HG03439 (cell line): ENCODE measurements around the gene APC2.
"Not testable (repeated sequence)": the region's sequence is repeated elsewhere in the genome, so short reads cannot be mapped to it uniquely, and the experiment has no call there.

Source experiments
- ATAC-seq: cut with Tn5 transposase; IDR thresholded peaks from one replicate; pipeline ENCODE4 v1.9.1; 2021; ENCODE audit warnings: mild to moderate bottlenecking, moderate library complexity; ENCODE audit not compliant: unreplicated experiment

Gene APC2

DNA sequence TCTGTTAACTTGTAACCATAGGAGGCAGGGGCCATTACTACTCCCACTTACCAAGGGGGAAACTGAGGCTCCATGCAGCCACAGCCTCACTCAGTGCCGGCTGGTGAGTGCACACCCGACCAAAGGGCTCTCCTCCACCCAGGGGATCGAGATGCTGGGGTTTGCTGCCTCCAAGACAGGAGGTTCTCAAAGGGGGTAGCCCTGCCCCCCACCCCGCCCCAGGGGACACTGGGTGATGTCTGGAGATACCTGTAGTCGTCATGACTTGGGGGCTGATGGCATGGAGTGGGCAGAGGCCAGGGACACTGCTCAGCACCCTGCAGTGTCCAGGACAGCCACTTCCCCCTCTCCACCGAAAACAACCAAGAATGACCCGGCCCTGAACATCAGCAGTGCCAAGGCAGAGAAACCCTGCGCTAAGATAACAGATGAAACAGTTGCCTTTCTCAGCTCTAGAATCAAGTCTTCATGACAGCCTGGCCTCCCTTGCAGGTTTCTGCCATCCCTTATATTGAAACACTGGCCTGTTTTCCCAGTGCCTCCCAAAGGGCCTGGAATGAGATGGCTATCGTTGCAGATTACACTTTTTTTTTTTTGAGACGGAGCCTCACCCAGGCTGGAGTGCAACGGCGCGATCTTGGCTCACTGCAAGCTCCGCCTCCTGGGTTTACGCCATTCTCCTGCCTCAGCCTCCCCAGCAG is 44.3 kb downstream of the APC2 start:
- no peak for ATAC-seq

DNA sequence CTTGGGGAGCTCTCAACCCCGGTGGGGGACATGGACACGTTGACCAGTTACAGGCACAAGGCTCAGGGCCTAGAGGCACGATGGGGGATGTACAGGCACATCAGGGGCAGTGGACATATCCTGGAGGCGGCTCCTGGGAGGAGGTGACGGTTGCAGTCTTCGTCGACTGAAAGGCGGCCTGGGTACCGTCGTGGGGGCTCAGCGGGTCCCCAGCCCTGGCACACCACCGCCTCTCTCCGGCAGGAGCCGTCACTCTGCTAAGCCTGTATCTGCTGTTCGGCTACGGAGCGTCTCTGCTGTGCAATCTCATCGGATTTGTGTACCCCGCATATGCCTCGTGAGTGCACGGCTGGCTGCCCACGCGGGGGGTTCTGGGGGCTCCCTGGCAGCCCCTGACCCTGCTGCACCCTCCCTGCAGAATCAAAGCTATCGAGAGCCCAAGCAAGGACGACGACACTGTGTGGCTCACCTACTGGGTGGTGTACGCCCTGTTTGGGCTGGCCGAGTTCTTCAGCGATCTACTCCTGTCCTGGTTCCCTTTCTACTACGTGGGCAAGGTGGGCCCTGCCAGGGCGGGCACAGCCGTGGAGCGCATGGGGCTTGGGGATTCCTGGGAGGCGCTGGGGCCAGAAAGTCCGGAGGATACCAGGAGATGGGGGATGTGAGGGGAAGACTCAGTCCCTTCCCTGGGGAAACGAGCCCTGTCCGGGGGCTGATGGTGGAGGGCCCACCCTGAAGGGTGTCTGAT is 45.3 kb downstream of the APC2 start:
- no peak for ATAC-seq

- no peak for ATAC-seq
These were observed 46.1 kb downstream of the APC2 start for GRCh38 chr19:1495799-1496713.

- no peak for ATAC-seq
These were observed 47.0 kb downstream of the APC2 start for GRCh38 chr19:1496714-1497577.

DNA sequence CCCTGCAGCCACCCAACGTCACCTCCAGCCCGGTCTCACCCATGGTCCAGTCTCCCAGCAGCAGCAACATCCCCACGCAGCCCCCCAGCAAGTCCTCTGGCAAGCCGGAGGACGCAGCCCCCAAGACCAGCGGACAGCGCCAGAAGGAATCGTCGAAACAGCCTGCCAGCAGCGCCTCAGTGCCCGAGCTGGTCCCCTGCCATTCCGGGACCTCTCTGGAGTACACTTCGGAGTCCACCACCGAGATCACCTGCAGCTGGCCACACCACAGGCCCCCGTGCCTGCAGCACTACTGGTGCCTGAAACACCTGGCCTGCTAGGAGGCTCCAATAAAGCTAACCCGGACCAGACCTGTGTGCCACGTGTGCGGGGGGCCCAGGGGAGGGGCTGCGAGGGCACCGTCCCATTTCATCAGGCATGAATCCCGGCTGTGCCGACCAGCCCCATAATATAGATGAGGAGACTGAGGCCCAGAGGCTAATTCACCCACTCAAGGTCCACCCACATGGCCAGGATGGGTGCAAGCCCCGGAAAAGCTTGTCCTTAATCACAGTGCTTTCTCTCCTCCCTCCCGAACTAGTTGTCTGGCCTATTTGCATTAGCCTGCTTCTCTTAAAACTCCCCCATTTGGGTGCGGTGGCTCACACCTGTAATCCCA is 47.8 kb downstream of the APC2 start:
- ATAC-seq: no peak

- ATAC-seq: not testable (repeated sequence)
These were observed 49.3 kb downstream of the APC2 start for GRCh38 chr19:1499231-1499630.

GRCh38 chr19:1501200-1501595 is 51.3 kb downstream of the APC2 start:
- ATAC-seq: no peak

- ATAC-seq: no peak
These were observed 52.6 kb downstream of the APC2 start for GRCh38 chr19:1502433-1503088.

GRCh38 chr19:1503089-1503924 is 53.4 kb downstream of the APC2 start:
- no peak for ATAC-seq

DNA sequence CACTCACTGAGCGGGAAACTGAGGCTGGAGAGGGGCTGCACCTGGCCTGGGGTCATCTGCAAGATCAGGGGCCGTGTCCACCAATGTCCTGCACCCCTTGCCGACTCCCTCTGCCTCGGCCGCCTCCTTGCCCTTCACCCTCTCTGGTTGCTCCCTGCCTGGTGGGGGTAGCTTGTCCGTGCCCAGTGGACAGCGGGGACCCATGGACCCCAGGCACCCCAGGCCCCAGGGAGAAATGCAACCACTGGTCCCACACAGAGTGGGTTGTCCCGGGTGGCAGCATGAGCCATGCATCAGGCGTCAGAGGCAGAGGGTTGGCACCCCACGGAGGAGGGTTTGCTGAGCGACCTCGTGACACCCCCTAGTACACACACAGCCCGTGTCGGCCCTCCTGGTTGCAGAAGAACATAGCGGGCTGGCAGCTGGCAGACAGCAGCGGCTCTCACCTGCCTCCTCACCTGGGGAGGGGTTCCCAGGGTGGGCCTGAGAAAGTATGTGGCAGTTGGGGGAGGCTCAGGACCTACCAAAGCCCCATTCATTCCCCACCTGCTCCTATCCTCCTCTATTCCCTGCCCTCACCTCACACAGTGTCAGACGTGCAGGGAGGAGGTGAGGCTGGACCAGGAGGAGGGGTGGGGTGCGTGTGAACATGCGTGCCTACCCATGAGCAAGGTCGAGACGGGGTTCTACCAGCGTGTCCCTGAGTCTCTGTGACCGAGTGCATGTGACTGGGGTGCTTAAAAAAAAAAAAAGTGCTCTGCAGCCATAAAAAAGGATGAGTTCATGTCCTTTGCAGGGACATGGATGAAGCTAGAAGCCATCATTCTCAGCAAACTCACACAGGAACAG is 54.2 kb downstream of the APC2 start:
- no peak for ATAC-seq

- no peak for ATAC-seq
These were observed 55.1 kb downstream of the APC2 start for GRCh38 chr19:1505012-1505411.

DNA sequence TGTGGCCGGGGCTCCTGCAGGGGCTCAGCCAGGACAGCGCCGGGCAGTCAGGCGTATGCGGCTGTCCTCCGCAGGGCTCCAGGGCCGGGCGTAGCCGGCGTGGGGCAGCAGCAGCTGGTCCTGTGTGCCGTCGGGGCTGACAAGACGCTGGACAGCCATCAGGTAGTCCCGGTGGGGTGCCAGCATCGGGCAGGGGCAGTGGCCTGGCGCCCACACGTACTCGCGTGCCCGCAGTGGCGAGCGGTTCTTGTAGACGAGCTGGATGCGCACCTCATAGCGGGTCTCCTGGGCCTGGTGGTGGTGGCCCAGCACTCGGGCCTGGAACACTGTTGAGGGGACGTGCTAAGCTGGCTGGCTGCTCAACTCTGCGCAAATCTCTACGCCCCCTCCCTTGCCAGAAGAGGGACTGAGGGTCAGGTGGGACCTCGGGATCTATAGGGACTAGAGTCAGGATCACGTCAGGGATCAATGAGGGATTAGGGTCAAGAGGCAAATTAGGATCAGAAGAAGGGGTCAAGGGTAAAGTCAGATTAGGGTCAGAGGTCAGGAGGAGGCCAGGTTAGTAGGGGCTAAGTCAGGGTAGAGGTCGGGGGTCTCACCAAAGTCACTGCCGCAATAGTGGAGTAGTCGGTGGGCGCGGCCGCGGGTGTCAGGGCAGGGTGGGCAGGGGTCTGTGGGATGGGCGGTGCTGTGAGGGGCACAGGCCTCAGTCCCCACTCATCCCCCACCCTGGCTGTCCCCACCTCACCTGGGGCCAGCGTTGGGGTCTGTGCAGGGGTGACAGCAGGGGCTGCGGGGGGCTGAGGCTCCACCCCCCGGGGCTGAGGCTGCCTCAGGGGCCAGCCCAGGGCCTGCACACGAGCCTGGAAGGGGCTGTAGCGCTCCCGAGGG is 56.3 kb downstream of the APC2 start:
- ATAC-seq: no peak

DNA sequence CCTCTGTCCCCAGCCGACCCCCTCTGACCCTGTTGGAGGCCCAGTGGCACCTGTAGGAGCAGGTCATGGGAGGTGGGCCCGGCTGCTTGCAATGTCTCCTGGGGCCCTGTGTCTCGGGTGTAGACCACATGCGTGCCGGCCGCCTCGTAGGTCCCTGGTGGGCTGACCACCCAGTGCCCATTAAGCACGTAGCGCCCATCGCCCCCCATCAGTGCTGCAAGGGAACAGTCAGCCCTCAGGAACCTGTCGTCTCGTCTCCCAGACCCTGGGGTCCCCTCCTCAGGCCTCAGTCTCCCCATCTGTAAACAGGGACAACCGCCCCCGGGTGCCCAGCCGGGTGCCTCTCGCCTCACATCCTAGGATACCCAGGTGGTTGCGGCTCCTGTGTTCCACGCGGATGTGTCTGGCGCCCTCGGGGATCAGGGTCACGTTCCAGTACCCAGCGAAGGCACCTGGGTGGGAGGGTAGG is 57.3 kb downstream of the APC2 start:
- ATAC-seq: no peak

DNA sequence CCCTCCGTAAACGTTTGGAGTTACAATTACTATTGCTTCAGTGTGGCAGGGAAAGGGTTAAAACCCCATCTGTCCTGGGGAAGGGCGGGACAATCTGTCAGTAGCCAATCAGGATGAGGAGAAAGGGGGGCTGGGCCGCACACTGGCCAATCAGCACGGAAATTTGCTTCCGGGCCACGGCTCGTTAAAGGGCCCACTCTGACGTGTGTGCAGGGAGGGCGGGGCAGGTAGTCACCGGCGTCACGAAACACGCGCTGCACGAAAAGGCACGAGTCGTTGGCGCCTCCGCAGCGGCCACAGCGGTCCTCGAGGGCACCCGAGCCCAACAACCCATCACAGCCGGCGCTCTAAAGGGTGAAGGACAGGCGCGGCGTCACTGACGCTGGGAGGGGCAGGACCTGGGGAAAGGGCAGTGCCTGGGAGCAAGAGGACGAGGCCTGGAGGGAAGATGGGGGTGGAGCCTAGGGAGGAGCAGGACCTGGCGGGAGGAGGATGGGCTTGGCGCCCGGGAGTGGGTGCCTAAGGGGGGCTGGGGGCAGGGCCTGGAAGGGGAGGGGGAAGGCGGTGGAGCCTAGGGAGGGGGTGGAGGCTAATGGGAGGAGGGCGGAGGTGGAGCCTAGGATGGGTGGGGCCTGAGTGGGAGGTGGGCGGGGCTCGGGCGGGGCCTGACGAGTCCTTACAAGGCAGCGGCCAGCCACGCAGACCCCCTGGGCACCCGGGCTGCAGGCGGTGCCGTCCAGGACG is 58.0 kb downstream of the APC2 start:
- no peak for ATAC-seq

- no peak for ATAC-seq
These were observed 58.6 kb downstream of the APC2 start for GRCh38 chr19:1508507-1508856.
